NOMO-1 treated with DMSO at 0.1 percent for 48 hours (cell line): ENCODE results near the gene ESAM.

Source experiments
- DNase-seq: peaks from one replicate; lab custom pipeline; 2025; ENCODE audit not compliant: unreplicated experiment; lab: John Stamatoyannopoulos, UW

Gene ESAM

GRCh38 chr11:124753624-124754023 lies 8.5 kb downstream of the ESAM start:
- no peak for DNase-seq

DNA sequence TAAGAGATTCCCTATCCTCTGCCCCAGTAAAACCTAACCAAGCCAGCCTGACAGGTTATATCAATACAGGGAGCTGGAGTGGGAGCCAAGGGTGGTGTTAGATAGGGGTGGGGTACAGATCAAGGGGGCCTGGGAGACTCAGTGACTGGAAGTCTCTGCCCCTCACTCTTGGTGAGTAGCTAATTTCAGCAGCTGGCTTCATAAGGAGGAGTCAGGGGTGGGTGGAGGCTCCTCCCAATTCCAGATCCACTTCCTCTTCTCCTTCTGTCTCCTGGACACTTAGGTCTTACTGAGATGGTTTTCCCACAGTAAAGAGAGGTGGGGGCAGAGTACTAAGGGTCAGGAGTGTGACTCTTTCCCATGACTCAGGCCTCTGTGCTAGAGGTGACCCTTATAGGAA lies 8.9 kb downstream of the ESAM start:
- peak; percentile 21 for DNase-seq

DNA sequence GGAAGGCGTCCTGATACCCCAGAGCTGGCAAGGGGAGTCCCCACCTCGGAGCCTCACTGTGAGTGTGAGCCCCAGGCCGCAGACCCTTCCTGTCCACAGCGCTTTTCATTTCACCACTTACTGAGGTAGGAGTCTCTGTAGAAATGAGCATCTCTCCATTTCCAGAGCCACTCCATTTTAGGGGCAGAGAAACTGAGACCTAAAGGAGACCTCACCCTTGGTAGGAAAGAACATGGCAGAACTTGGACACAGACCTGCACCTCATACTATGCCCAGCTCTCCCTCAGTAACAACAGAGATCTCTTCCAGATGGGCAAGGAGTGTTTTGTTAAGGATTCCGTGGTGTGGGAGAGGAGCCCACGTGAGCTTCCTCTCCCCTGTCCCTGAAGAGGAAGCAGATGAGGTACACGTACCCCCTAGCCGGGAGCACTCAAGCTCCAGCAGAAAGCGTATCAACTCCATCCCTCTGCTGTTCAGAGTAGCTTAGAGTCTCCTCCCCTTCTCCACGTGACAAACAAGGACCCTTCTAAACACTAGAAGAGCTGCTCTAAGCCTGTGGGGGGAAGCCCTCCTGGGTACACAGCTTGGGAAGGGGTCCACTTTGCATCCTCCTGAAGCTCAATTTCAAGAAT lies 9.5 kb downstream of the ESAM start:
- no peak for DNase-seq

- no peak for DNase-seq
Observed at GRCh38 chr11:124751741-124752470, 10.2 kb downstream of the ESAM start, which contains the start of gene VSIG2. Gene VSIG2, minus strand, starts transcription at chr11:124752255. Its CDS starts 118 bp downstream, at chr11:124752137.

GRCh38 chr11:124751391-124751740 lies 10.7 kb downstream of the ESAM start:
- DNase-seq, result no peak

GRCh38 chr11:124749912-124750311 lies 12.2 kb downstream of the ESAM start:
- peak; percentile 54 for DNase-seq

DNA sequence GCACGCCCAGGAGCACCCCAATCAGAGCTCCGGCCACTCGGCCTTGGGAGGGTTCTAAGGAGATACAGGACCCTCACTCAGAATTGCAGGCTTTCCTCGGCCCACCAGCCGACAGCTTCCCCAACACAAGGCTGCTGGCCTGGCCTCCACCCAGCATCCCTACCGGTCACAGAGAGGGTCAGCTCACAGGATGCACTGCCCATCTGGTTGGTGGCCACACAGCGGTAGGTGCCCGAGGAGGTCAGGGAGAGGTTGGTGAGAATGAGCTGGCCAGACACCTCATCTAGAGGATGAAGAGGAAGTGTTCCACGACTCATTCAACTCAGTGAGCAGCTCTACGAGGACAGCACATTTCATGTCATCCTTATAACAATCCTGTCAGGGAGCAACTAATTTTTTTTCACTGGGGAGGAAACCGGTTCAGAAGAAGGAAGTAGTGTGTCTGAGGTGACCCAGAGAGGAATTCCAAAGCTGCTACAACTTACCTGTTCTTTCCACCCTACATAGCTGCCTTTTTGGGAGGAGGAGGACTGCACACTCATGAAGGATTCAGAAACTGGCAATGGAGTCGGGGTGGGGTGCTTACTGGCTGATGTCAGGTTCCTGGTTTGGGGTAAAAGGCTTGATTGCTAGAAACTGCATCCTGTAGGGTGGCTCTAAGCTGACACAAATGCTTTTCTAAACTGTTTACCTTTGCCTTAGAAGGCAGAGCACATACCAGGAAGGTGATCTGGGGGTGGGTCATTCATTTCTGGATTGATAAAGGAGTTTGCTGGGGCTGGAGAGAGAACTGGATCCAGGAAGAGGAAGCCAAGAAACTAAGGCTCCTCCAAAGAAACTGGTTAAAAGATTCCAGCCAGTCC lies 13.4 kb downstream of the ESAM start:
- peak; percentile 21 for DNase-seq

- DNase-seq, result no peak
Observed at GRCh38 chr11:124748100-124748418, 14.0 kb downstream of the ESAM start.

- DNase-seq, result no peak
Observed at GRCh38 chr11:124747406-124748099, 14.5 kb downstream of the ESAM start.

GRCh38 chr11:124746621-124747243 lies 15.4 kb downstream of the ESAM start:
- DNase-seq, result no peak

DNA sequence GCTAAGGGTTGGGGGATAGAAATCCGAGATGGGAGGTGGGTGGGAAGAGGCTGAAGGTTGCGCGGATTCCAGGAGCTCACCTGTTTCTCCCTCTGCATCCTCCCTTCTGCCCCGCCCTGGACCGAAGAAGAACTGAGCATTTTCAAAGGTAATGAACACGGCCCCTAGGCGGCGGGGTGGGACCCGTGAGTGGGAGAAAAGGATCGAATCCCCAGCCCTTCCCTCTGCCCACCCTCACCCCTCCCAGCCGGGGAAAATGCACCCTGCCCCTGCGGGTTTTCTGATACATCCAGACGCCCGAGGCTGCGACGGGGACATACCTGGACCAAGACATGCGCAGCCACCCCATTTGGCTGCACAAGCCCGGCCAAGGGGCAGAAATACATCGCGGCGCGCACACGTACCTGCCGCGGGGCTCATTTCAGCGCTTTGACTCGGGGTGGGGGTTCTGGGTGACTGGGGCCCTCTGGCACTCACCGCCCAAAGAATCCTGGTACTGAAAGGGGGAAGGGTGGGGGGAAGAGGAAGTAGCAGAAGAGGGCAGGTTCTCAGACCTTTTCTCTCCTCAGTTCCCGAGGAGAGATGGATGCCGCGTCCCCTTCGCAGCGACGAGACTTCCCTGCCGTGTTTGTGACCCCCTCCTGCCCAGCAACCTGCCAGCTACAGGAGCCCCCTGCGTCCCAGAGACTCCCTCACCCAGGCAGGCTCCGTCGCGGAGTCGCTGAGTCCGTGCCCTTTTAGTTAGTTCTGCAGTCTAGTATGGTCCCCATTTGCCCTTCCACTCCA lies 16.1 kb downstream of the ESAM start:
- DNase-seq, result no peak

DNA sequence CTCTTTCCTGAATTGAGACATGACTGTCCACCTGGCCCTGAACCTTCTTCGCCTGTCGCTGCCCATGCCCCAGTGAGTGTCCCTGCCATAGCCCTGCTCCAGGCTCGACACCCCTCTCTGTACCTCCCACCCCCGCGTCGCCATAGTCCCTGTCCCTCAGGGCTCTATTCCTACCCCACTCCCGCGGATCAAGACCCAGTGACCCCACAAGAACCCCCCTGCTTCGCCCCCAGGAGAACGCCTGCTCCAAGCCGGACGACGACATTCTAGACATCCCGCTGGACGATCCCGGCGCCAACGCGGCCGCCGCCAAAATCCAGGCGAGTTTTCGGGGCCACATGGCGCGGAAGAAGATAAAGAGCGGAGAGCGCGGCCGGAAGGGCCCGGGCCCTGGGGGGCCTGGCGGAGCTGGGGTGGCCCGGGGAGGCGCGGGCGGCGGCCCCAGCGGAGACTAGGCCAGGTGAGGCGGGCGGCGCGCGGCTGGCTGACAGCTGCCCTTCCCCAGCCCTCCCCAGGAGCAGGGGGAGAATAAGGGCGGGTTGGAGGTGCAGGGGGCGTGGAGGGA lies 16.7 kb downstream of the ESAM start:
- no peak for DNase-seq

DNA sequence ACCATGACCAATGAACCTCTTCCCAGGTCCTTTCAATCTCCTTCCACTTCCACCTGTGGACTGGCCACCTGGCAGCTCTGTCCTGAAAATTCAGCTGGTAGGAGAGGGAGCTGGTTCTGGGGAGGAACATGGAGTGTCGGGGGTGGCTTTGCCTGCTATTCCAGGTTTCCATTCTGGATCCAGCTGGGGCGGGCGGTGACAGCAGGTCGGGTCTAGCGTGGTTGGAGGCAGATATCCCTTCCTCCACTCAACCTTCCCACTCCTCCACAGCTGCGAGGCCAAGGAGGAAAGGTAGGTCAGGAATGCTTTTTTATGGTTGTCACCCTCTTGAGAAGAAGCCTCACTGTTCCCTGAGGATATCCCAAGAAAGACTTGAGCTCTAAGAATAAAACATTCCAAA lies 19.0 kb downstream of the ESAM start:
- DNase-seq, result no peak

DNA sequence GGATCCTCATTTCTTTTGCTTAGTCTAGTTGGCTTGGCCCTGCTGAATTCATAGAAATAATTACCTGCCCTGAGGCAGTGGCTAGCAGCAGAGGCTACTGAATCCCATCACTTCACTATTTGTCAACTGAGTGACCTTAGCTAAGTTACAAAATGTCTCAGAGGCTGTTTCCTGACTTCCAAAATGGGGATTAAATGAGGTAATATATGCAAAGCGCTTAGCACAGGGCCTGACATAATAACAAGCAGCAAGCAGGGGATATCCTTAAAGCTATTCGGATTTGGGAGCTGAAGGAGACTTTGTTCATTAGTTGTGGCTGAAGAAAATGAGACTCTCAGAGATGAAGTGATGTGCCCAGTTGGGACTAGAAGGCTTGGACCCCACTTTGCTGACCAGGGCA lies 19.5 kb downstream of the ESAM start:
- DNase-seq, result no peak

- peak; percentile 49 for DNase-seq
Observed at GRCh38 chr11:124740277-124740882, 21.7 kb downstream of the ESAM start.

GRCh38 chr11:124739479-124740276 lies 22.4 kb downstream of the ESAM start, which contains the start of gene NRGN:
Gene NRGN, plus strand, starts transcription at chr11:124739942. Its CDS starts 143 bp downstream, at chr11:124740085.
- peak; percentile 89 for DNase-seq

DNA sequence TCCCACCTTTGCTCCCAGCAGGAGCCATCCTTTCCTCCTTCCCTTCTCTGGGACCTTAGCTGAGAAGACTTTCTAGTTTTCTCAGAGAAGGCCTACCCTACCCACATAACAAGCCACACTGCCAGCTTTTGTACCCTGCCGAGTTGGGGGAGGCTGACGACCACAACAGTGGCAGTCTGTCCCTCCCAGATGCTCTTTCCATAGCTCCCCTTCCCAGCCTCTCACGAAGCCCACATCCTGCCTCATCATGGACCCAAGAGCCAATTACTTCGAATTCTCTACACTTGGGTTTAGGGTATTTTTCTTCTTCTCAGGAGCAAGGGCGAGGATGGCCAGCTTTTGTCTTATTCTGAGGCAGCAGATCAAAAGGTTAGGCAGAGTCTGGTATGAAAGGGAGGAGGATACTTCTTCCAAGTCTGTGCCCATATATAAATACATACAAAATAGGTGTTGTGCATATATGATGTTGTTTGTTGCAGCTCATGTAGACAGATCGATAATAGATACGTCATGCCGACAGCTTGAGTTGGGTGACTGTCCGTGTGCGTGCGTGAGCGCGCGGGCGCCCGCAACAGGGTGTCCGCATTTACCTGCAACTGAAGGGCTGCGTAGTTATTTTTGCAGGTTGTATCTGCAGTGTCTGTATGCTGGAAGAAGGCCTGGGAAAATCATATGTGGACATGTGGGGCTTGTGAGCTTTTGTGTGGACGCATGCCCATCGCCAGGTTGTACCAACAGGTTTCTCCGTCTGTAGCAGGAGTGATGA lies 23.2 kb downstream of the ESAM start:
- DNase-seq, result no peak
